Measurements from ENCODE around the gene ELAVL1. TPM values are rescaled to one million over a fixed set of nuclear protein-coding genes. Genes with fewer than 3 reads are reported as not detected.
A peak's percentile ranks its signal among the peaks of the same experiment; 100 is the strongest.

ELAVL1 gene
- total and polyA plus RNA-seq, 2 experiments from 2014 or later: 81.6 to 143 TPM

DNA sequence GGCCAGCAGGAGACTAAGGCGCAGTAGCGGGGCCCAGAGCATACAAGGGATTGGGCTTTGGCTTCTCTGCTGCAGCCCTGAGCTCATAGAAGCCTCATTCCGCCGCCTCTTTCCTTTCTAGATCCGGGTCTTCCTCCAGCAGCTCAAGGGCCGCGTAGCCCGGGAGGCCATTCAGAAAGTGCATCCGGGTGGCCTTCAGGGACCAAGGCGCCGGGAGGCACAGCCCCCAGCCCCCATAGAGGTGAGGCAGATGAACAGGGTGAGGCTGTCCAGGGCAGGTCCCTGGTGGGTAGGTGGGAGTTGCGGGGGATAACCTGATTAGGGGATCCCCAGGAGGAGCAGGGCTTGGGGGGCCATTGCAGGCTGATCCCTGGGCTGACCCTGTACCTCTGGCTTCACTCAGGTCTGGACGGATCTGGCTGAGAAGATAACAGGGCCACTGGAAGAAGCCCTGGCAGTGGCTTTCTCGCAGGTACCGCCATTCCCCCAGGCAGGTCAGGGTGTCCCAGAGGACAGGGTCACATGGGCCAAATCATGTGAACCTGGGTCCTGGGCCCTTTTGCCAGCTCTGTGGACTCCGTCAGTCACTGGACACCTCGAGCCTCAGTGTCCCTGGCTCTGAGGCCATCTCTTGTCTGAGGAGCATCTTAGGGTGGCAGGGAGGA is 84.0 kb downstream of the ELAVL1 start:
- H3K27me3 Mint-ChIP-seq (ENCODE audit: insufficient read depth, low read depth, poor library complexity): peaks cover 41% of the 10 kb centered on the region
- no peak for ATAC-seq

DNA sequence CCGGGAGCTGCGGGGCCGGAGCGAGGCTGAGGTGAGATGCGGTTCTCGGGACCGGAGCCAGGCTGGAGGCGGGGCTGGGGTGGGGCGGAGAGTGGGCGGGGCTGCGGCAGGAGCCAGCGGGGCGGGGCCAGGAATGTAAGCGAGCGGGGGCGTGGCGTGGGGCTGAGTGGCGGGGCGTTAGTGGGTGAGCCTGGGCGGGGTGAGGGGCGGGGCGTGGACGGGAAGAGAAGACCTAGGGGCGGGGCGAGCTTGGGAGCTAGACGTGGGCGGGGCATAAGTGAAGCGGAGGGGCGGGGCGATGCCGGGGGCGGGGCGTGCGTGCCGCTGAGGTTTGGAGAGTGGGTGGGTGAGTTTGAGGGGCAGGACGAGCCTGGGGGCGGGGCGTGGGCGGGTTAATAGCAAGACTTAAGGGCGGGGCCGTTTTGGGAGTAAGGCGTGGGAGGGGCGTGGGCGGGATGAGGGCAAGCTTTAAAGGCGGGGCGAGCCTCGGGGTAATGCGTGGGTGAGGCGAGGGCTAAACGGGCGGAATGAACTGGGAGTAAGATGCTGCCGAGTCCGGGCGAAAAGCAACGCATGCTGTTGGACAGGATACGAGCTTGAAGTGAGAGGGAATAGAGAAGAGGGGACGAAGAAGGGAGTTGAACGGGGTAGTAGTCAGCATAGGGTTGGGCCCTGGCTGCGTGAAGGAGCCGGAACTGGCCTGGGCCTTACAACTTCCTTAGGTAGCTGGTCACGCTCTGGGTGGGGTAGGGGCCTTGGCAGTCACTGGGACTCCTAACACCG is 84.7 kb downstream of the ELAVL1 start:
- H3K9me3 Mint-ChIP-seq: peaks cover 2% of the 10 kb centered on the region; the same call in 1 of the 3 replicates
- H3K9me2 ChIP-seq (ENCODE audit: insufficient read depth): no peaks in the 10 kb centered on the region
- peaks cover 12% of the 10 kb centered on the region; the same call in 2 of the 3 replicates for H3K4me1 Mint-ChIP-seq
- H3F3A ChIP-seq (replicated peaks; ENCODE audit: low read depth): peaks cover 29% of the 10 kb centered on the region
- peak overlapping the region; percentile 74 for H3K4me3 Mint-ChIP-seq
- no peak overlapping the region for H3K27ac Mint-ChIP-seq
- H3K27ac ChIP-seq (ENCODE audit: low read depth): no peak overlapping the region
- TF ChIP-seq STAT1 (IDR thresholded peaks at IDR 0.05; ENCODE audit: unreplicated experiment): no peak
- TF ChIP-seq, protein P1, sequence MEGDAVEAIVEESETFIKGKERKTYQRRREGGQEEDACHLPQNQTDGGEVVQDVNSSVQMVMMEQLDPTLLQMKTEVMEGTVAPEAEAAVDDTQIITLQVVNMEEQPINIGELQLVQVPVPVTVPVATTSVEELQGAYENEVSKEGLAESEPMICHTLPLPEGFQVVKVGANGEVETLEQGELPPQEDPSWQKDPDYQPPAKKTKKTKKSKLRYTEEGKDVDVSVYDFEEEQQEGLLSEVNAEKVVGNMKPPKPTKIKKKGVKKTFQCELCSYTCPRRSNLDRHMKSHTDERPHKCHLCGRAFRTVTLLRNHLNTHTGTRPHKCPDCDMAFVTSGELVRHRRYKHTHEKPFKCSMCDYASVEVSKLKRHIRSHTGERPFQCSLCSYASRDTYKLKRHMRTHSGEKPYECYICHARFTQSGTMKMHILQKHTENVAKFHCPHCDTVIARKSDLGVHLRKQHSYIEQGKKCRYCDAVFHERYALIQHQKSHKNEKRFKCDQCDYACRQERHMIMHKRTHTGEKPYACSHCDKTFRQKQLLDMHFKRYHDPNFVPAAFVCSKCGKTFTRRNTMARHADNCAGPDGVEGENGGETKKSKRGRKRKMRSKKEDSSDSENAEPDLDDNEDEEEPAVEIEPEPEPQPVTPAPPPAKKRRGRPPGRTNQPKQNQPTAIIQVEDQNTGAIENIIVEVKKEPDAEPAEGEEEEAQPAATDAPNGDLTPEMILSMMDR (conservative IDR thresholded peaks at IDR 0.05; ENCODE audit: low read depth in 2 of 2): no peak
- no peak for TF ChIP-seq EZH2phosphoT487 (IDR thresholded peaks at IDR 0.05; ENCODE audit: unreplicated experiment)
- no peak for TF ChIP-seq POLR2AphosphoS5 (IDR thresholded peaks at IDR 0.05; ENCODE audit: low read depth)
- no peak for TF ChIP-seq NANOG (IDR thresholded peaks at IDR 0.05; ENCODE audit: borderline replicate concordance)
- TF ChIP-seq EZH2 (IDR thresholded peaks at IDR 0.05; ENCODE audit: low read depth, unreplicated experiment): no peak
- TF ChIP-seq, protein P2, sequence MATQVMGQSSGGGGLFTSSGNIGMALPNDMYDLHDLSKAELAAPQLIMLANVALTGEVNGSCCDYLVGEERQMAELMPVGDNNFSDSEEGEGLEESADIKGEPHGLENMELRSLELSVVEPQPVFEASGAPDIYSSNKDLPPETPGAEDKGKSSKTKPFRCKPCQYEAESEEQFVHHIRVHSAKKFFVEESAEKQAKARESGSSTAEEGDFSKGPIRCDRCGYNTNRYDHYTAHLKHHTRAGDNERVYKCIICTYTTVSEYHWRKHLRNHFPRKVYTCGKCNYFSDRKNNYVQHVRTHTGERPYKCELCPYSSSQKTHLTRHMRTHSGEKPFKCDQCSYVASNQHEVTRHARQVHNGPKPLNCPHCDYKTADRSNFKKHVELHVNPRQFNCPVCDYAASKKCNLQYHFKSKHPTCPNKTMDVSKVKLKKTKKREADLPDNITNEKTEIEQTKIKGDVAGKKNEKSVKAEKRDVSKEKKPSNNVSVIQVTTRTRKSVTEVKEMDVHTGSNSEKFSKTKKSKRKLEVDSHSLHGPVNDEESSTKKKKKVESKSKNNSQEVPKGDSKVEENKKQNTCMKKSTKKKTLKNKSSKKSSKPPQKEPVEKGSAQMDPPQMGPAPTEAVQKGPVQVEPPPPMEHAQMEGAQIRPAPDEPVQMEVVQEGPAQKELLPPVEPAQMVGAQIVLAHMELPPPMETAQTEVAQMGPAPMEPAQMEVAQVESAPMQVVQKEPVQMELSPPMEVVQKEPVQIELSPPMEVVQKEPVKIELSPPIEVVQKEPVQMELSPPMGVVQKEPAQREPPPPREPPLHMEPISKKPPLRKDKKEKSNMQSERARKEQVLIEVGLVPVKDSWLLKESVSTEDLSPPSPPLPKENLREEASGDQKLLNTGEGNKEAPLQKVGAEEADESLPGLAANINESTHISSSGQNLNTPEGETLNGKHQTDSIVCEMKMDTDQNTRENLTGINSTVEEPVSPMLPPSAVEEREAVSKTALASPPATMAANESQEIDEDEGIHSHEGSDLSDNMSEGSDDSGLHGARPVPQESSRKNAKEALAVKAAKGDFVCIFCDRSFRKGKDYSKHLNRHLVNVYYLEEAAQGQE (IDR thresholded peaks at IDR 0.05; ENCODE audit: unreplicated experiment): no peak
- TF ChIP-seq ZNF331 (CRISPR knock-in tag; IDR thresholded peaks at IDR 0.05; ENCODE audit: low read depth): no peak
- H2AFZ ChIP-seq: 0 out of 2 replicates have a peak overlapping the region, but pooled peaks have one; percentile 80
- ATAC-seq (peak; percentile 5), DNase-seq (ENCODE audit: low spot score) (peak; percentile 99)
- peaks cover 36% of the 10 kb centered on the region for H3K27me3 ChIP-seq (ENCODE audit: insufficient read depth)
- H3K36me3 Mint-ChIP-seq (ENCODE audit: low read depth): peaks cover 10% of the 10 kb centered on the region; the same call in 1 of the 3 replicates
- peak overlapping the region; percentile 86 for H3K4me3 ChIP-seq
- peaks cover 9% of the 10 kb centered on the region; the same call in 1 of the 2 replicates for H4K20me1 ChIP-seq (replicated peaks; ENCODE audit: insufficient read depth)
- H3K4me1 ChIP-seq (ENCODE audit: insufficient read depth): no peaks in the 10 kb centered on the region; the same call in 1 of the 2 replicates
- H3K79me2 ChIP-seq (replicated peaks; ENCODE audit: insufficient read depth): no peaks in the 10 kb centered on the region
- H3K36me3 ChIP-seq (ENCODE audit: insufficient read depth): no peaks in the 10 kb centered on the region
- H3K4me2 ChIP-seq: peak overlapping the region; percentile 91
- H3K27me3 Mint-ChIP-seq (ENCODE audit: insufficient read depth, low read depth, poor library complexity): peaks cover 43% of the 10 kb centered on the region

More for the DNA sequence above, 84.0 kb downstream of the ELAVL1 start:
- Histone ChIP-seq H3K4me1 (ENCODE audit: insufficient read depth) (peaks cover under 1% of the 10 kb centered on the region; the same call in 1 of the 2 replicates), H3K27ac (ENCODE audit: low read depth) (no peak overlapping the region), H3K4me2 (peak overlapping the region; percentile 75), H3K9me2 (ENCODE audit: insufficient read depth) (no peaks in the 10 kb centered on the region), H2AFZ (no peak overlapping the region), H3K36me3 (ENCODE audit: insufficient read depth) (no peaks in the 10 kb centered on the region), H4K20me1 (replicated peaks; ENCODE audit: insufficient read depth) (peaks cover 9% of the 10 kb centered on the region; the same call in 1 of the 2 replicates), H3F3A (replicated peaks; ENCODE audit: low read depth) (peaks cover 30% of the 10 kb centered on the region), H3K27me3 (ENCODE audit: insufficient read depth) (peaks cover 29% of the 10 kb centered on the region), H3K4me3 (peak overlapping the region; percentile 53), H3K79me2 (replicated peaks; ENCODE audit: insufficient read depth) (no peaks in the 10 kb centered on the region)
- TF ChIP-seq STAT1 (IDR thresholded peaks at IDR 0.05; ENCODE audit: unreplicated experiment) (no peak), EZH2phosphoT487 (IDR thresholded peaks at IDR 0.05; ENCODE audit: unreplicated experiment) (no peak), ZNF331 (CRISPR knock-in tag; IDR thresholded peaks at IDR 0.05; ENCODE audit: low read depth) (no peak)
- Mint-ChIP-seq H3K4me1 (peaks cover 14% of the 10 kb centered on the region; the same call in 2 of the 3 replicates), H3K27ac (no peak overlapping the region), H3K36me3 (ENCODE audit: low read depth) (peaks cover 13% of the 10 kb centered on the region; the same call in 1 of the 3 replicates), H3K4me3 (peak overlapping the region; percentile 74), H3K9me3 (peaks cover 2% of the 10 kb centered on the region; the same call in 1 of the 3 replicates)
- no peak for DNase-seq (ENCODE audit: low spot score)
